Amniotic epithelial cell (primary cell): ENCODE data around the gene ERCC6L.

Source experiments
- DNase-seq: peaks from one replicate; pipeline ENCODE4 v3.0.0-alpha.2; 2010; ENCODE audit warnings: low read depth

ERCC6L gene, protein sequence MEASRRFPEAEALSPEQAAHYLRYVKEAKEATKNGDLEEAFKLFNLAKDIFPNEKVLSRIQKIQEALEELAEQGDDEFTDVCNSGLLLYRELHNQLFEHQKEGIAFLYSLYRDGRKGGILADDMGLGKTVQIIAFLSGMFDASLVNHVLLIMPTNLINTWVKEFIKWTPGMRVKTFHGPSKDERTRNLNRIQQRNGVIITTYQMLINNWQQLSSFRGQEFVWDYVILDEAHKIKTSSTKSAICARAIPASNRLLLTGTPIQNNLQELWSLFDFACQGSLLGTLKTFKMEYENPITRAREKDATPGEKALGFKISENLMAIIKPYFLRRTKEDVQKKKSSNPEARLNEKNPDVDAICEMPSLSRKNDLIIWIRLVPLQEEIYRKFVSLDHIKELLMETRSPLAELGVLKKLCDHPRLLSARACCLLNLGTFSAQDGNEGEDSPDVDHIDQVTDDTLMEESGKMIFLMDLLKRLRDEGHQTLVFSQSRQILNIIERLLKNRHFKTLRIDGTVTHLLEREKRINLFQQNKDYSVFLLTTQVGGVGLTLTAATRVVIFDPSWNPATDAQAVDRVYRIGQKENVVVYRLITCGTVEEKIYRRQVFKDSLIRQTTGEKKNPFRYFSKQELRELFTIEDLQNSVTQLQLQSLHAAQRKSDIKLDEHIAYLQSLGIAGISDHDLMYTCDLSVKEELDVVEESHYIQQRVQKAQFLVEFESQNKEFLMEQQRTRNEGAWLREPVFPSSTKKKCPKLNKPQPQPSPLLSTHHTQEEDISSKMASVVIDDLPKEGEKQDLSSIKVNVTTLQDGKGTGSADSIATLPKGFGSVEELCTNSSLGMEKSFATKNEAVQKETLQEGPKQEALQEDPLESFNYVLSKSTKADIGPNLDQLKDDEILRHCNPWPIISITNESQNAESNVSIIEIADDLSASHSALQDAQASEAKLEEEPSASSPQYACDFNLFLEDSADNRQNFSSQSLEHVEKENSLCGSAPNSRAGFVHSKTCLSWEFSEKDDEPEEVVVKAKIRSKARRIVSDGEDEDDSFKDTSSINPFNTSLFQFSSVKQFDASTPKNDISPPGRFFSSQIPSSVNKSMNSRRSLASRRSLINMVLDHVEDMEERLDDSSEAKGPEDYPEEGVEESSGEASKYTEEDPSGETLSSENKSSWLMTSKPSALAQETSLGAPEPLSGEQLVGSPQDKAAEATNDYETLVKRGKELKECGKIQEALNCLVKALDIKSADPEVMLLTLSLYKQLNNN

DNA sequence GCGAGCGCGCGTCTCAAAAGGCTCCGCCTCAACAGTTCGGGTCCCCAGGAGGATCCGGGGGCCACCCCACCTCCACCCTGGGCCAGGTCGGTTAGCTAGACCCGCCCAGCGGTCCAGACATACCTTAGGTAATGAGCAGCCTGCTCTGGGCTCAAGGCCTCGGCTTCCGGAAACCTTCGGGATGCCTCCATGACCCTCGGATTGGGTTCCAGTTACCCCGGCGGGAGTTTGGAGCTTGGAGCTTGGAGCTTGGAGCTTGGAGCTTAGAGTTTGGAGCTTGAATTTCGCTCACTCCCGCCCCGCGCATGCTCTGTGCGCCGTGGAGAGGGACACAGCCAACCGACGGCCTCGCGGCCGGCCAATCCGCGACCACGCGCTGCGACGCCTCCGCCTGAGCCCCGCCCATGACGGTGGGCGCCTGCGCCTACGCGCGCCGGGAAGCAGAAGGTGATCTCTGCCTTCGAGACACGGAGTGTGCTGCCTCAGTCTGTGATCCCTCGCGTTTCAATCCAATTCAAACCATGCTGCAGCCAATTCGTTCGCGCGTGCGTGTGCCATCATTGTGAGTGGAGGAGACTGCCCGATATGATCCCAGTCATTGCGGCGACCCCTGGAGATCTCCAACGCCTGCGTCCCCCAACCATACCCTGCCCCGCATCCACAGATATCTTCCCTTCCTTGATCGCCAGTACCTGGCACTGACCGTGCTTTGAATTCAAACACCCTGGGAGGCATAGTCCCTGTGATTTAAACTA is at the start of gene ERCC6L:
Gene ERCC6L (minus strand): TSS at position 307 of the 755 bp plus-strand sequence. CDS start 116 bp downstream, at position 191.
- DNase-seq: peak; percentile 78

DNA sequence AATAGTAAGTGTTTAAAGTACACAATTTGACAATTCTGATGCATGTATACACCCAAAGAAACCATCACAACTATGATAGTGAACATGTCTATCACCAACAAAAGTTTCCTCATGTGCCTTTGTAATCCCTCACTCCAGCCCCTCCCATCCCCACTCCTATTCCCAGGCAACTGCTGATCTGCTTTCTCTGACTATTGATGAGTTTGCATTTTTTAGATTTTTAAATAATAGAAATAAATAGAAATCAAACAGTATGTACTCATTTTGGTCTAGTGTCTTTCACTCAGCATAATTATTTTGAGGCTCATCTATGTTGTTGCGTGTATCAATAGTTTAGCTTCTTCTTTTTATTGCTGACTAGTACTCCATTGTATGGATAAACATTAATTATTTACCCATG is 43.5 kb upstream of the ERCC6L start:
- no peak for DNase-seq

DNA sequence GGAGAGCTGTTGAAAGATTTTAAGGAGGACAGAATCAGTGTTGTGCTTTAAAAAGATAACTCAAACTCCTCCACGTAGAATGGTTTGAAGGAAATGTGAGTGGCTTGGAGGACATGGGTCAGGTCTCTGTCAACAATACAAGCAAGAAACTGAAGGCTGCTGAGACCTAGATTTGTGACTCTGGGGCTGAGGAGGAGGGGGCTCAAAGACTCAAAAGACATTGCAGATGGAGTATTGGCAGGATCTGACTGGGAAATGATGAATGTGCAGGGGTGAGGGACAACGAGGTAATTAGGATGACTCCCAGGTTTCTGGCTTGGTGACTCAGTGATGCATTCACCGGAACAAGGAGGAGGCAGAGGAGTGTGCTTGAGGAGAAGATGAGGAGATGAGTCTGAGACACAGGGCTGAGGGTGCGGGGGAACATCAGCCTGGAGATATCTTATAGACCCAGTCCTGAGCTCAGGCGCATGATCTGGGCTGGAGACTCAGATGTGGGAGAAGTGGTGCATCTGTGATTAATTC is 41.6 kb upstream of the ERCC6L start:
- DNase-seq: peak; percentile 52

DNA sequence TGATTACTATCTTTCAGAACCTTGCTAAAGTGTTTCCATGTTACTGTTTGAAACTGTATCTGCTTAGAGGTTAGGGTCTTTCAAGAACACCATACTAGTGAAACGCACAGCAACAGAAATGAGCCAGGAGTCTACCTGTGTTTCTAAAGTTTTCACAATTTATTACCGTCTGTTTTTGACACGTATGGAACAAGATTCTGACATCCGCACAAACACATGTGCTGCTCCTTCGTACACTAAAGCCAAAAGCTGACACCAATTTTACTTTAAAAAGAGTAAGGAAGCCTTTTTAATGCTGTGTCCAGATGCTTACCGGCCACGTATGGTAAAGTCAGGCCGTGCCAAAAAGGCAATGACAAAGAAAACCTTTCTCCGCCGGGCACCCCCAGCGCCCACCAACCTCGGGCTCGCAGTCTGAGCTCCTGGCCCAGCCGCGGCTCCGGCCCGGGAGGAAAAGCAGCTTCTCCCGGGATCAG is 37.7 kb upstream of the ERCC6L start:
- no peak for DNase-seq

DNA sequence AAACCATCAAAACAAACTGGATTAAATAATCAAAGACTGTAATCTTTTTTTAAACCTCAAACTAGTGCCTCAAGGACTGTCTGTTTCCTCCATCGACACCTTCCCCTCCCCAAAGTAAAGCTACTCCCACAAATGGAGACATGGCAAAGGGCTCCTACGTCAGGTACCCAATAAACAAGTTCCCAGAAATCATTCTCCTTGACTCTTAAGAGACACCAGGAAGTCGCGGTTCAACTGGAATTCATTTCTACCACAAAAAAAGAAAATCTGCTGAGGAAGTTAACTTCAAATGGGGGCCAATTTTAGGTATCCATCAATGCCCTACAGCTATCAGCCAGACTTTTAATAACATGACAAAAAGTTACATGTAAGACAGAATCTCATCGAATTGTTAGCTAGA is 35.7 kb upstream of the ERCC6L start:
- DNase-seq: peak; percentile 34

DNA sequence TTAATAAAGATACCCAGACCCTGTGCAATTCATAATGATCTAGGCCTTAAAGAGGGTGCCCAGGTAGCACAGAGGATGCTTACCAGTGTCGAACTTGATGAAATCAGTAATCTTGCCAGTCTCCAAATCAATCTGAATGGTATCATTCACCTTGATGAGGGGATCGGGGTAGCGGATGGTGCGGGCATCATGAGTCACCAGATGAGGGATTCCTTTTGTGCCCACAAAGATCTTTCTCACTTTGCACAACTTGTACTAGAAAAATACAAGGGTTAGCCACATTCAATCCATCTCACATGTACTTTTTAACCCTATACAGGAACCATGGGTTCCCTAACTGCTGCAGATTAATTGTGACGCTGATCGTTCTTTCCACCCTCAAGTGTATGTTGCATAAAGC is 34.9 kb upstream of the ERCC6L start:
- no peak for DNase-seq

DNA sequence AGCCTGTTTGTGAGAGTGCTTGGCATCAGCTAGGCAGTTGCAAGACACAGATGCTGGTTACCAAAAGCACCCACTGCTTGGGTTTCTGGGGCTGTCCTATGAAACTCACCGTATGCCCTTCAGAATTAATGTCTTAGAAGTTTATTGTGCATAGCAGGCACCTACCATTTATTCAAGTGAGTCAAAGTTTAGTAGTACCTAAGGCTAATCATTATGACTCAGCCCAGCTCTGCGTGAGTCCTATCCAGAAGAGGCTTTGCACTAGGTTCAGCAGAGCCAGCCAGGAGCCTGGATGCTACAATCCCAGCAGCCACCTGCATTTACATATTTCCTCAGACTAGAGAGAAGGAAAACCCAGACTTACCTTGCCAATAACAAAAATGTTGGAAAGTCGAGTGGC is 34.0 kb upstream of the ERCC6L start:
- DNase-seq: peak; percentile 63

DNA sequence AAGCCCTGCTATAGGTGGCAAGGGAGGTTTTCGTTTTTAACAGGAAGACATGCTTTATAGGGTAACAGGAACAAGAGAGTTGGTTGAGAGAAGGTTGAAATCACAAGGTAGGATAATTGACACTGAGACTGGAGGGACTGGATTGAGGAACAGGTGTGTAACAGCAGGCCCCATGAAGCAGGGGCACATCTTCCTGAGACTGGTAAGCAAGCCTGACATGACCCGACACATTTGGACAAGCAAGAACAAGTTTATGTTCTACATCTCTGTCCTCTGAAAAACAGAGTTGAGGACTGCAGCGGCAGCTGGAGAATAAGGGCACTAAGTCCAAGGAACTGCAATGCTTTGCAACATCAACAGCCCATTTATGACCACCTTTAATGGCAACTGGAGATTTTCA is 33.0 kb upstream of the ERCC6L start:
- DNase-seq: no peak

DNA sequence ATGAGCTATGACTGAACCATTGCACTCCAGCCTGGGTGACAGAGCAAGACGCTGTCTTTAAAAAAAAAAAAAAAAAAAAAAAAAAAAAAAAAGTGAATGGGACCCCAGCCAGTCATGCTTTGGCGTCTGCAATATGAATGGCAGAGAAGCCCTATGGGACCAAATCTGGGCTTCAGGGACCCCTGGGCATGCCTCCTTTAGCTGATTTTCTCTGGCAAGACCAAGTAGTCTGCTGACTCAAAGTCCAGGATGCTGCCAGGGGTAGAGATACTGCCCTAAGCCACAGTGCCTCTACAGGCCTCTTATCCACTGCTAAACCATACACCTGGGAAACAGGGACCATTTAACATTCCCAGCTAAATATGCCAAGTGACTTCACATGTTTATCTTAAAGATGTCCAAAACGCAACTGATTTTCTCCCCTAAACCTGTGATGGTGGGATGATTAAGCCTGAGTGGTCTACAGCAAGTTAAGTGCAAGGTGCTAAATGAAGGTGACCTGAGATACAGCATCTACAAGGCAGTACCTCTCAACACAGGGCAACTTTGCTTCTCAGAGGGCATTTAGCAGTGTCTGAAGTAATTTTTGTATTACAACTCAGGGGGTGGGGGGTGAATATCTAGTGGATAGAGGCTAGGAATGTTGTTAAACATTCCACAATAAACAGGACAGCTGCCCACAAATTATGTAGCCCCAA is 32.4 kb upstream of the ERCC6L start:
- DNase-seq: no peak

DNA sequence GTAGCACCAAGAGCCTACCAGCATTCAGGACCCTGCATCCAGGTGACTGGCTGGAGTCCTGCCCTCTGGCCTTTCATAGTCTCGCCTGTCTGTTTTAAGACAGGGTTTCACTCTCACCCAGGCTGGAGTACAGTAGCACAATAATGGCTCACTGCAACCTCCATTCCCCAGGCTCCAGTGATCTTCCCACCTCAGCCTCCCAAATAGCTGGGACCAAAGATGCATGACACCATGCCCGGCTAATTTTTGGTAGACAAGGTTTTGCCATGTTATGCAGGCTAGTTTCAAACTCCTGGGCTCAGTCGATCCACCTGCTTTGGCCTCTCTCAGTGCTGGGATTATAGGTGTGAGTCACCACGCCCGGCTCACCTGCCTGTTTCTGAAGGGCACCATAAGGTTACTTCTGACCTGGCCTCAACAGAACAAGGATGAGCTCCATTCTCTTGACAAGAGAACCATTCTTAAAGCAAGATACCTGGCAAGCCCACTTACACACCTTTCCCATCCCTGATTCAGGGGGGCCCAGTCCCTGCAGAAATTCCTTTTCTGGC is 31.6 kb upstream of the ERCC6L start:
- DNase-seq: no peak

DNA sequence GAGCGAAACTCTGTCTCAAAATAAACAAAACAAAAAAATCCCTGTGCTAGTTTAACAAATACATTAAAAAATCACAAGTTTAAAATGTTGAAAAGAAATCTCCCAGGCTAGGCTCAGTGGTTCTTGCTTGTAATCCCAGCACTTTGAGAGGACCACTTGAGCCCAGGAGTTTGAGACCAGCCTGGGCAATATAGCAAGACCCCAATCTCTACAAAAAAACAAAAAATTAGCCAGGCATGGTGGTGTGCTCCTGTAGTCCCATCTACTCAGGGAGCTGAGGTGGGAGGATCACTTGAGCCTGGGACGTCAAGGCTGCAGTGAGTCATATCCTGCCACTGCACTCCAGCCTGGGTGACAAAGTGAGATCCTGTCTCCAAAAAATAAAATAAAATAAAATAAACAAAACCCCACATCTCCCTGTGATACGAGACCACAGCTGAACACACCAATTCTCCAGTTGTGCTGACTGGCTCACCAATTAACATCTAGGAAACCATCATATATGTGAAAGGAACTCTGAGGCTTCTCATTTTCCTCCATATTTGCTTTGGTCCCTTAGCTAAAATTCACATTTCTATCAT is 30.9 kb upstream of the ERCC6L start:
- DNase-seq: no peak

DNA sequence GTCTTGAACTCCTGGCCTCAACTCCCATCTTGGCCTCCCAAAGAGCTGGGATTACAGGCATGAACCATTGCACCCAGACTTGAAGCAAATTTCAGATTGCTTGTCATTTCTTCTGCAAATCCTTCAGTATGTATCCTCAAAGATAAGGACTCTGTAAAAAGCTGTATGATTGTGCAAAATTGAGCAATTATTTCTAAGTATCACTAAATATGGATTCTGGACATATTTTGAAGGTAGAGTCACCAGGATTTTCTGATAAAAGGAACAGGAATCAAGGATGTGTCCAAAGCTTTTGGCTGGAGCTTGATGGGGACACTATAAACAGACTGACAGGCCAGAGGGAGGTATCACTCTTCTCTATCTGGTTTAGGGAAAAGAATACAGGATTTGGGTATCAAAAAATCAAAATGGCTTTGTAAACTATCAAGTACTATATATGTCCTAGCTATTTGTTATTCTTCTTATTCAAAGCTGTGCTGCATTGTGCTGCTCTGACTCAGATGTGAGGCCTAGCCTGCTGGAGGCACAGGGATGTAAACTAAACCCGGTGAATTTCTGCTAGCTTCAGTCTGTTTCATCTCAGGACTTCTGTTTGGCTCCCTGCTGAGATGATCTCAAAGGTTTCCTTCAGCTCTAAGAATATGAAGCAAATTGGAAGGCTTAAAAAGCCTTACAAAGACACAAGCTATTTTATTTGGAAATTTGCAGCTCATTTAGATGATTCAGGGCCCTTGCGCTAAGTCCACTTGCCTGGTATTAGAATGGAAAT is 30.0 kb upstream of the ERCC6L start:
- peak; percentile 83 for DNase-seq

DNA sequence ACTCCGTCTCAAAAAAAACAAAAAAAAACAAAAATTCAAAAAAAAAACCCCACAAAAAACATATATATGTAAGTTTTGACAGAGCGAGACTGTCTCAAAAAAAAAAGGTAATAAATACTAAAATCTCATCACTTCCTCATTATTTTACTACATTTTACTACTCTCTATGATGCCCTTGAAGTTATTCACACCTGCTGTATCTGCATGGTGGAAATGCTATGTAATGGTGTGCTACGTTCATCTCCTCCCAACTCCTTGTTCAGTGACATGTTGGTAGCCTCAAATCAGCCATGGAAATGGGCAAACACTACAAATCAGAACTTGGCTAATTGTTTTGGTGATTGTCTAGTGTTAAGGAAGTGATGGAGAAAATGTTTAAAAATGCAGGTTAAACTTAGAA is 26.4 kb upstream of the ERCC6L start:
- DNase-seq: no peak

DNA sequence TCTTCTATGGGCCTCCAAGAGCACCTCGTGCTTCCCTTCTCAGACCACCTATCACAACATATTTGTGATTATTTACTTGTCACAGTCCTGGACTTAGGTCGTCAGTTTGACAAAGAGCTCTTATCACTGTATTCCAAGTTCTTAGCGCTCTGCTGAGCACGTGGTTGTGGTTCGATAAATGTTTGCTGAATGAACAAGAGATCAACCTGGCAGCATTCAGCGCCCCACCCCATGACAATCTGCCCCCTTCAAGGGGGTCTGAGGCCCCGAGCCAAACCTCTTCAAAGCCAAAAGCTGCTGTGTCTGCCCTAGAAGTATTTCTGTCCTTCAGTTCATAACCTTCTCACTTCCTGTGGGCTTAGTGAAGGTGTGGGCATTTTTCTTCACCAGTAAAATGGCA is 23.2 kb upstream of the ERCC6L start:
- no peak for DNase-seq

DNA sequence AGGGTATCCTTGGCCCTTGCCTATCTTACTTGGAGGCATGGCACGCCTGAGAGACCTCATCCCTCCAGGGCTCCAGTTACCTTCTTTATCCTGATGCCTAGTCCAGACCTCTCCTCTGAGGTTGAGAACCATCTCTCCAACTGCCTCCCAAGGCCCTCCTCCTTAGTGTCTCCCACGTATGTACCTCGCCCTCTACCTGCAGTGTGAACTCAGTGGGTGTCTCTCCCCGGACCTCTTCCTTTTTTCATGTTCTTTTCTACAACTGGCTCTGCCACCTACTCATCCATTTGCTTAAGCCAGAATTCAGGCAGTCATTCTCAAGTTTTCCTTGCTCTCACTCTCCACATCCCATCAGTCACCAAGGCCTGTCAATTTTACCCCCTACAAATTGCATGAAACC is 21.6 kb upstream of the ERCC6L start:
- DNase-seq: no peak

DNA sequence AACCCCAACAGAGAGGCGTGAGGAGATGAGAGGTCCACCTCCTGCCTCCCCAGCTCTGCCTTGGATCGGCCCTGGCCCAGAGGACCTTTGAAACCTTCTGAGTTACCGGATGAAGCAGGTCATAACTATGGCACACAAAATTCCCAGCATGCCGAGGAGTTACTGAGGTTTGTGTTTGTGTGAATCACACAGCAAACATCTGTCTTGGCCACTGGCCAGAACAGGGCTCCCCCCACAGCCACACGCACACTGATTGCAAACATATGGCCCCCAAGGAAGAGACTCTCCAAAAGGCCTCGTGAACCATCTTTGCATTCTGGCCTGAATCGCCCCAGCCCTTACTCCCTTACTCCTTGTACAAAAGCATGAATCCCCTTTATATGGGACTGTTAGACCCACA is 19.3 kb upstream of the ERCC6L start:
- peak; percentile 82 for DNase-seq

DNA sequence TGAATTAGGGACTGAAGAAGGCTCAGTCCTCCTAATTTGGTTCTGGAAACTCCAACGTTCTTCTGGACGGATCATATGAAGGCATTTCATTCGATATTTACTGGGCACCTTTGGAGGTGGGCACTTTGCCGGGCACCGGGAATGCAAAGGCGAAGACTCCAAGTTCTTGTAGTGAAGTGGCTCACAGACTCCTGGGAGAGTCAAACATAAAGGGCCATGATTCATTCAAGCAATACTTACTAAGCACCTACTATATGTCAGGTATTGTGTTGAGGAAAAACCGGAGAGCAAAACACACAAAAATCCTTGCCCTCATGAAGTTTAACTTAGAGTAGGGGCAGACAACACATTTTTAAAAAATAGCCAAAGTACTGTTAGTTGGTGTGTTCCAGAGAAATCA is 17.0 kb upstream of the ERCC6L start:
- DNase-seq: no peak

DNA sequence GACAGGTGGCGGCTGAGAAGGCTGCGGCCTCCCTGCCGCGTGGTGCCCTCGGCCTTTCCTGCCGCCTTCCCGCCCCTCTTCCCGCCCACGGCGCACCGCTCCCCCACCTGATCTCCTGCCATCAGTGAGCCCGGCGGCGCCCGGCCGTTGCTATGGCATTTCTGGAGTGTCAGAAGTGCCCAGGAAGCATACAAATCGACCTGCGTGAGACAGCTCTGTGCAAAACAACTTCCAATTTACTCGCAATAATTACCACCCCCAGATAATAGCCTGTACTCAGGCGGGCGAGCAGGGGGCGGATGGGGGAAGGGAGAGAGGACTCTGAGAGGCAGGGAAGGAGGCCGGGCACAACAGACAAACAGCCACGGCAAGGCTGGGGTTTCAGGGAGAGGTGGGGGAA is 16.6 kb upstream of the ERCC6L start:
- no peak for DNase-seq

DNA sequence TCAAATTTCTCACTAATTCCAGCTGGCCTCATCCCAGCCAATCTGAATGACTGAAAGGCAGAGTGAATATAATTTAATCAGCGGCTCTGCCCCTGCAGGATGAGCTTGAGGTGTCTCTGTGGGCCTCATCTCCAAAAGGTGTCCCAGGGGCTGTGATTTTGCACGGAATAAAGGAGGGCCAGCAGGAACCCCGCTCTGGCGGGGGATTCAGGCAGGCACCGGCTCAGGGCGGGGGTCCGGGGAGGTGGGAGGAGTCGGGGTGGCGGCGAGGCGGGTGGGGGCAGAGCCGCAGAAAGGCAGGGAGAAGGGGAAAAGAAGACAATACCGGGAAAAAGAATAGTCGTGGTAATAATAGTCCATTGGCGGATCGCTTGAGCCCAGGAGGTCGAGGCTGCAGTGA is 16.0 kb upstream of the ERCC6L start:
- no peak for DNase-seq
